Large intestine (tissue), 1 donor: ENCODE results near the gene AP4B1. TPM values are rescaled to one million over a fixed set of nuclear protein-coding genes. Genes with fewer than 3 reads are reported as not detected.

ENCODE experiments used
- polyA plus RNA-seq: library from polyadenylated mRNA; unstranded; fragments of 120-200 nt; gene quantifications from one replicate; pipeline ENCODE4 v1.2.1, GENCODE V29; 2013

Gene AP4B1
- polyA plus RNA-seq, 1 donor = 39.6 TPM

Other genes with a start within 250 kb of the AP4B1 start
- gene PHTF1, start 145.3 kb downstream of the AP4B1 start, polyA plus RNA-seq = 9.6 TPM
- gene RSBN1, start 92.3 kb downstream of the AP4B1 start, polyA plus RNA-seq = 17.2 TPM
- gene PTPN22, start 33.1 kb downstream of the AP4B1 start, polyA plus RNA-seq = 3.6 TPM
- gene BCL2L15, start 17.2 kb downstream of the AP4B1 start, polyA plus RNA-seq = 22.8 TPM
- gene DCLRE1B, start 527 bp upstream of the AP4B1 start, polyA plus RNA-seq = 6.5 TPM
- 31.5 TPM for gene HIPK1, start 24.5 kb upstream of the AP4B1 start, polyA plus RNA-seq
- gene OLFML3, start 74.7 kb upstream of the AP4B1 start, polyA plus RNA-seq = 54.9 TPM
- 0.76 TPM for gene SYT6, start 249.1 kb upstream of the AP4B1 start, polyA plus RNA-seq